G401 (cell line): ENCODE measurements around the gene CLTA. TPM values are rescaled to one million over a fixed set of nuclear protein-coding genes. Genes with fewer than 3 reads are reported as not detected.
A peak's percentile ranks its signal among the peaks of the same experiment; 100 is the strongest.
"Not testable (repeated sequence)": the region's sequence is repeated elsewhere in the genome, so short reads cannot be mapped to it uniquely, and the experiment has no call there.

Experiments used
- DNase-seq: peaks from one replicate; pipeline ENCODE4 v3.0.0-alpha.2; 2015; ENCODE audit warnings: low spot score
- in situ Hi-C: cut with HindIII; loops from 2 replicates; pipeline ENCODE4 v1.10.0; 2016; ENCODE audit warnings: low sequenced_read_pairs, mixed read lengths
- total RNA-seq: library from RNA; depleted of rRNA; stranded (reverse); fragments of >200 nt; shearing (Covaris generic); gene quantifications from 2 replicates; pipeline ENCODE4 v1.2.3, GENCODE V29; 2014

CLTA gene
- total RNA-seq, 1 experiment from 2014 or later: 665 TPM

- DNase-seq, in situ Hi-C loops: not testable (repeated sequence)
These were observed 15.5 kb upstream of the CLTA start for GRCh38 chr9:36175209-36175608.

- in situ Hi-C loops: not testable (repeated sequence)
These were observed 14.2 kb upstream of the CLTA start for GRCh38 chr9:36176496-36176895.

GRCh38 chr9:36177571-36177970 lies 13.2 kb upstream of the CLTA start:
- no peak for DNase-seq
- in situ Hi-C loops: no loop called here

More at GRCh38 chr9:36176496-36176895, 14.2 kb upstream of the CLTA start:
- DNase-seq: not testable (repeated sequence)

GRCh38 chr9:36180243-36180642 lies 10.5 kb upstream of the CLTA start:
- DNase-seq, in situ Hi-C loops: not testable (repeated sequence)

- in situ Hi-C loops: no loop called here
- DNase-seq: no peak
These were observed 3.3 kb upstream of the CLTA start for GRCh38 chr9:36187414-36187813.

GRCh38 chr9:36188212-36188611 lies 2.5 kb upstream of the CLTA start:
- no peak for DNase-seq
- in situ Hi-C loops: no loop called here

GRCh38 chr9:36189976-36190375 lies 745 bp upstream of the CLTA start:
- DNase-seq: peak; percentile 19
- in situ Hi-C loops: no loop called here

- in situ Hi-C loops: no loop called here
- peak; percentile 26 for DNase-seq
These were observed 547 bp downstream of the CLTA start for GRCh38 chr9:36191290-36191645.

- in situ Hi-C loops: no loop called here
- no peak for DNase-seq
These were observed 965 bp downstream of the CLTA start for GRCh38 chr9:36191686-36192085.

- in situ Hi-C loops: no loop called here
- no peak for DNase-seq
These were observed 1.5 kb downstream of the CLTA start for GRCh38 chr9:36192196-36192595.

- in situ Hi-C loops: no loop called here
- DNase-seq: no peak
These were observed 2.3 kb downstream of the CLTA start for GRCh38 chr9:36193023-36193422.

GRCh38 chr9:36194326-36195000 lies 3.7 kb downstream of the CLTA start:
- no peak for DNase-seq
- in situ Hi-C loops: no loop called here

- in situ Hi-C loops: no loop called here
- no peak for DNase-seq
These were observed 14.3 kb downstream of the CLTA start for GRCh38 chr9:36204906-36205547.

- DNase-seq: no peak
- in situ Hi-C loops: no loop called here
These were observed 16.3 kb downstream of the CLTA start for GRCh38 chr9:36207016-36207415.

GRCh38 chr9:36207546-36208012 lies 16.9 kb downstream of the CLTA start:
- in situ Hi-C loops: no loop called here
- no peak for DNase-seq

GRCh38 chr9:36208521-36209253 lies 18.0 kb downstream of the CLTA start:
- DNase-seq: peak; percentile 27
- in situ Hi-C loops: no loop called here

- DNase-seq: no peak
- in situ Hi-C loops: no loop called here
These were observed 20.0 kb downstream of the CLTA start for GRCh38 chr9:36210722-36211121.

GRCh38 chr9:36211510-36211909 lies 20.8 kb downstream of the CLTA start:
- no peak for DNase-seq
- in situ Hi-C loops: no loop called here

- in situ Hi-C loops: no loop called here
- peak; percentile 10 for DNase-seq
These were observed 22.7 kb downstream of the CLTA start for GRCh38 chr9:36213387-36213786.

GRCh38 chr9:36213989-36214388 lies 23.3 kb downstream of the CLTA start:
- in situ Hi-C loops: no loop called here
- no peak for DNase-seq
